ENCODE results near the gene MYO3B. TPM values are rescaled to one million over a fixed set of nuclear protein-coding genes. Genes with fewer than 3 reads are reported as not detected.

MYO3B gene
- total RNA-seq, 2 donors from 2014 or later = 0.09 to 0.74 TPM

DNA sequence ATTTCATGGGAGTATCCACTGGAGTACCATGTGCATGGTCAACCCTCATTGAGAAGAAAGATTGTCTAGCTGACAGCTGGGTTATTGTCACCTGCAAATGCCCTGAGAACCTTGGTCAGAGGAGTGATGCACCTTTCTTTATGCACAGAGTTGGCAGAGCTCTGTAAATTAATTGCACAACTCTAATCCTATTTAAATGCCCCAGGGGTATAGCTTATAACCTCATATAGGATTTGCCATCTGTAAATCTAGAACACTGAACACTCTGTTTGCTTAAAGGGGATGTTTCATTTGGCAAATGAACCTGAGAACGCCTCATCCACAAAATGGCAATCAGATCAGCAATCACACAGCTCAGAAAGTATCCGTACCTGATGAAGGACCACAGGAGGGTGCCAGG is 465.4 kb downstream of the MYO3B start:
- no peaks in the 10 kb centered on the region for H3K27me3 ChIP-seq (replicated peaks; ENCODE audit: insufficient read depth)
- no peak for DNase-seq (ENCODE audit: low spot score)
- H3K4me1 ChIP-seq (replicated peaks) = no peaks in the 10 kb centered on the region
- no peak overlapping the region for H3K4me3 ChIP-seq
- H3K36me3 ChIP-seq = no peaks in the 10 kb centered on the region
- H3K9me3 ChIP-seq = no peaks in the 10 kb centered on the region
- TF ChIP-seq, protein P1, sequence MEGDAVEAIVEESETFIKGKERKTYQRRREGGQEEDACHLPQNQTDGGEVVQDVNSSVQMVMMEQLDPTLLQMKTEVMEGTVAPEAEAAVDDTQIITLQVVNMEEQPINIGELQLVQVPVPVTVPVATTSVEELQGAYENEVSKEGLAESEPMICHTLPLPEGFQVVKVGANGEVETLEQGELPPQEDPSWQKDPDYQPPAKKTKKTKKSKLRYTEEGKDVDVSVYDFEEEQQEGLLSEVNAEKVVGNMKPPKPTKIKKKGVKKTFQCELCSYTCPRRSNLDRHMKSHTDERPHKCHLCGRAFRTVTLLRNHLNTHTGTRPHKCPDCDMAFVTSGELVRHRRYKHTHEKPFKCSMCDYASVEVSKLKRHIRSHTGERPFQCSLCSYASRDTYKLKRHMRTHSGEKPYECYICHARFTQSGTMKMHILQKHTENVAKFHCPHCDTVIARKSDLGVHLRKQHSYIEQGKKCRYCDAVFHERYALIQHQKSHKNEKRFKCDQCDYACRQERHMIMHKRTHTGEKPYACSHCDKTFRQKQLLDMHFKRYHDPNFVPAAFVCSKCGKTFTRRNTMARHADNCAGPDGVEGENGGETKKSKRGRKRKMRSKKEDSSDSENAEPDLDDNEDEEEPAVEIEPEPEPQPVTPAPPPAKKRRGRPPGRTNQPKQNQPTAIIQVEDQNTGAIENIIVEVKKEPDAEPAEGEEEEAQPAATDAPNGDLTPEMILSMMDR (IDR thresholded peaks at IDR 0.05) = no peak
- TF ChIP-seq POLR2AphosphoS5 (IDR thresholded peaks at IDR 0.05) (no peak), POLR2A (IDR thresholded peaks at IDR 0.05) (no peak)
- intact Hi-C loops (cut with DNase I) = no loop called here
- WGBS = 56% methylated on average over 1 of the region's 2 CpGs
- H3K27ac ChIP-seq = no peak overlapping the region

- Histone ChIP-seq H3K27ac (no peak overlapping the region), H3K4me3 (no peak overlapping the region), H3K9me3 (no peaks in the 10 kb centered on the region), H3K36me3 (no peaks in the 10 kb centered on the region), H3K27me3 (replicated peaks; ENCODE audit: insufficient read depth) (no peaks in the 10 kb centered on the region), H3K4me1 (replicated peaks) (no peaks in the 10 kb centered on the region)
- 54% methylated on average over 8 of the region's 8 CpGs for WGBS
- intact Hi-C loops (cut with DNase I) = no loop called here
- no peak for DNase-seq (ENCODE audit: low spot score)
- TF ChIP-seq, protein P1 (IDR thresholded peaks at IDR 0.05) = no peak
- no peak for TF ChIP-seq POLR2AphosphoS5 (IDR thresholded peaks at IDR 0.05)
- TF ChIP-seq POLR2A (IDR thresholded peaks at IDR 0.05) = no peak
These were observed 469.9 kb downstream of the MYO3B start for GRCh38 chr2:170647741-170648436.

- no peaks in the 10 kb centered on the region for H3K9me3 ChIP-seq
- TF ChIP-seq POLR2A (IDR thresholded peaks at IDR 0.05) (no peak), POLR2AphosphoS5 (IDR thresholded peaks at IDR 0.05) (peak; percentile 16)
- H3K4me3 ChIP-seq = no peak overlapping the region
- H3K27ac ChIP-seq = peak overlapping the region in 1 of 2 donors; percentile 3
- no peak for DNase-seq (ENCODE audit: low spot score)
- intact Hi-C loops (cut with DNase I) = no loop called here
- no peaks in the 10 kb centered on the region for H3K27me3 ChIP-seq (replicated peaks; ENCODE audit: insufficient read depth)
- no peaks in the 10 kb centered on the region for H3K36me3 ChIP-seq
- no peaks in the 10 kb centered on the region for H3K4me1 ChIP-seq (replicated peaks)
- WGBS = 18% methylated on average over 9 of the region's 9 CpGs
These were observed 473.8 kb downstream of the MYO3B start for GRCh38 chr2:170651624-170652325.

DNA sequence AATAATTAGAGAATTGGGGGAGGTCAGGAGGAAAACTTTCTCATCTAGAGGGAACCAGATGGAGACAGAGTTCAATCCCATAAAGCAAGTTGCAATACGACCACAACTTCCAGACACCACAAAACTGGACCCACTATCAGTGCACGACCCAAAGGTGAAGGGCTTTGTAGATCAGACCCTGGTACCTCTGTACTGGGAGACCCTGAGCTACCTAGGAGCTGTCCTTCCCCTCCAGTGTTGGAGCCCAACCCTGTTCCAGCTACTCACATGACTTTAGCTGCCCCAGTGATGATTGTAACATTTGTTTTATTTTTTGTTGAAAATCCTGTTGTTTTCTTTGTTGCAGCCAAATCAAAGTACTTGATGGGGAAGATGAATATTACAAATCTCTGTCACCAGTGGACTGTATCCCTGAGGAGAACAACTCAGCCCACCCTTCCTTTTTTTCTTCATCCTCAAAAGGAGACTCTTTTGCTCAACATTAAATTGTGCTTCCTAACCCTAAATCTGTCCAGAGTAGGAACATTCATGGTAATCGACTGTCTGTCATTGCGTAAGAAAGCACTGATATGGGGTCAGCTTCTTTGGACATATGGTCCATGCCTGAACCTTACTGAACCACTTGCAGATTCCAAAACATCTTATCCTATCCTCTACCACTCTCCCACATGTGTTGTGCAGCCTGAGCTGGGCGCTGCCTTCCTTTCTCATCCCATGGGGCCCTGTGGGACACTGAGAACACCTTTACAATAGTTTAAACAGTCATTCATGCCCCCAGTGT is 474.9 kb downstream of the MYO3B start:
- WGBS = 86% methylated on average over 5 of the region's 5 CpGs
- Histone ChIP-seq H3K27me3 (replicated peaks; ENCODE audit: insufficient read depth) (no peaks in the 10 kb centered on the region), H3K36me3 (no peaks in the 10 kb centered on the region), H3K27ac (peak overlapping the region in 1 of 2 donors; percentile 3), H3K4me1 (replicated peaks) (no peaks in the 10 kb centered on the region), H3K9me3 (no peaks in the 10 kb centered on the region), H3K4me3 (no peak overlapping the region)
- intact Hi-C loops (cut with DNase I) = no loop called here
- TF ChIP-seq POLR2A (IDR thresholded peaks at IDR 0.05) (no peak), POLR2AphosphoS5 (IDR thresholded peaks at IDR 0.05) (no peak)
- TF ChIP-seq, protein P1 (IDR thresholded peaks at IDR 0.05) = no peak
- DNase-seq (ENCODE audit: low spot score) = no peak

GRCh38 chr2:170656669-170657068 is 478.7 kb downstream of the MYO3B start:
- intact Hi-C loops (cut with DNase I) = no loop called here
- H3K9me3 ChIP-seq = no peaks in the 10 kb centered on the region
- no peak for TF ChIP-seq POLR2AphosphoS5 (IDR thresholded peaks at IDR 0.05)
- TF ChIP-seq, protein P1 (IDR thresholded peaks at IDR 0.05) = no peak
- no peak for TF ChIP-seq POLR2A (IDR thresholded peaks at IDR 0.05)

More at GRCh38 chr2:170656669-170657068, 478.7 kb downstream of the MYO3B start:
- 70% methylated on average over 3 of the region's 3 CpGs for WGBS
- Histone ChIP-seq H3K4me3 (no peak overlapping the region), H3K27ac (no peak overlapping the region), H3K36me3 (no peaks in the 10 kb centered on the region), H3K27me3 (replicated peaks; ENCODE audit: insufficient read depth) (no peaks in the 10 kb centered on the region), H3K4me1 (replicated peaks) (no peaks in the 10 kb centered on the region)
- no peak for DNase-seq (ENCODE audit: low spot score)

Data from prostate gland (tissue), 2 donors.